Fibroblast of skin of left quadriceps (primary cell): ENCODE measurements around the gene IL1RAPL1.

Source experiments
- DNase-seq, 2 experiments: peaks; one replicate each; pipeline ENCODE4 v3.0.0-alpha.2; 2013; ENCODE audit warnings: low read depth in 2 of 2

IL1RAPL1 gene

DNA sequence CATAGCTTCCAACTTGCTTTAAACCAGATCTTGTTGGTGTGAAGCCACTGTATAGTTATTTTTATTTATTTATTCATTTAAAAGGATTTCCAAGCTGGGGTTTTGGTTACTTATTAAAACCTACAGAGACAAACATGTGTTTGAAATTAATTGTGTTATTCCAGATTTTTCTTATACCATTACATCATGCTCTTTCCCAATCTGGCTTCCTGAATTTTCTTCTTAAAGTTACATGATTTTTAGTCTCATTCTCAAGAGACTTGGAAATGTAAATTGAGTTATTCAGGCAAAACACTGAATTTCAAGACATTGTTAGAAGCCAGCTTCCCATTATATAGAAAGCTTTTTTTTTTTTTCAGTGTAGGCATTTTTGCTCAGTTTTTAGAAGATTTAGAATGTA is 381.9 kb downstream of the IL1RAPL1 start:
- peak; percentile 11 to 15 for DNase-seq

DNA sequence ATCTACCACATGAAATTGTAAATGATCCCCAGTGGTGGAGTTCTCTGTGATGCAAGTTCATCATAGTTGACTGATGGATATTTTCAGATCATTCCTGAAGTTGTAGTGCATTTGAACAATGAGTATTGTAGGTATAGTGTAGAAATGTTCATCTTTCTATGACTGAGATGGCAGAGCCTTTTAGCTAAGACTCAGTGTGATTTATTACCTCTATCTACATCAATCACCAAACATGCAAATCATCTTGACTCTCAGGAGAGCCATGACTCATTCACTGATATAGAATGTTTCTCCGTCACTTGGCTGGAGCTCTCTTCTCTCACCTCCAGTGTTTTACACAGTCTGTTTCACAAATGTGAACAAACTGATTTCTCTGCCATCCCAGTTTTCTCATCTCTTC is 392.6 kb downstream of the IL1RAPL1 start:
- DNase-seq = no peak

DNA sequence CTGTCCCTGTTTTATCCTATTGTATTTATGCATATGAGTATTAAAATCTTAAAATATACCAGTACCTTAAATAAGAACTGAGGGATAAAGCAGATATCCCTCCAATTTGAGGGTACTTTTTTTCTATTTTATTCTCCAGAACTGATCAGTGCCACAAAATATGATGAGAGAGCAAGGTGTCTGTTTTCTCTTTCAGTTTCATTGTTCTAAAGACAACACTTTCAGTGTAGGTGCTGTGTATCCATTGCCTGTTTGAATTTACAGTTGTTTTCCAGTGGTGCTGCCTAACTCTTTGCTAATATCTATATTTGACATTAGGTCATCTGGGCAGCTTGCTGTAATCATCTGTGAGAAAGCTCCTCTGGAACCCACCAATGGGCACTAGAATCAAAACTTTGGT is 394.7 kb downstream of the IL1RAPL1 start:
- DNase-seq = no peak

DNA sequence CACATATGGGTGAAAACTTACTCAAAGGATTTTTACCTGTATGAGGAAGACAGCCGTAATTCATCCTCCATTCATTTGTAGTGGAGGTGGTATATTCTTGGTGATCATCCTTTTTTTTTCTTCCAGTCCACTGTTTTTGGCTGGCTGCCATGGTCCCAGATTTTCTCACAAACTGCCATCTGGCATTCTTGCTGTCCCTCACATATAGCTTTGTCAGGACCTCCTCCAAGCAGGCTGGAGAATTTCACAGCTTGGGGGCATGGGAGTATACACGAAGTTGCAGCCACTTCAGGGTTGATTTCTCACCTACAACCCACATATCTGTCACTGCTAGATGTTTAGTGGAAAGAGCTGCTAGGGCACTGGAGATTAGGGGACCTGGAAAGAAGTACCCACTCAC is 401.0 kb downstream of the IL1RAPL1 start:
- no peak for DNase-seq

DNA sequence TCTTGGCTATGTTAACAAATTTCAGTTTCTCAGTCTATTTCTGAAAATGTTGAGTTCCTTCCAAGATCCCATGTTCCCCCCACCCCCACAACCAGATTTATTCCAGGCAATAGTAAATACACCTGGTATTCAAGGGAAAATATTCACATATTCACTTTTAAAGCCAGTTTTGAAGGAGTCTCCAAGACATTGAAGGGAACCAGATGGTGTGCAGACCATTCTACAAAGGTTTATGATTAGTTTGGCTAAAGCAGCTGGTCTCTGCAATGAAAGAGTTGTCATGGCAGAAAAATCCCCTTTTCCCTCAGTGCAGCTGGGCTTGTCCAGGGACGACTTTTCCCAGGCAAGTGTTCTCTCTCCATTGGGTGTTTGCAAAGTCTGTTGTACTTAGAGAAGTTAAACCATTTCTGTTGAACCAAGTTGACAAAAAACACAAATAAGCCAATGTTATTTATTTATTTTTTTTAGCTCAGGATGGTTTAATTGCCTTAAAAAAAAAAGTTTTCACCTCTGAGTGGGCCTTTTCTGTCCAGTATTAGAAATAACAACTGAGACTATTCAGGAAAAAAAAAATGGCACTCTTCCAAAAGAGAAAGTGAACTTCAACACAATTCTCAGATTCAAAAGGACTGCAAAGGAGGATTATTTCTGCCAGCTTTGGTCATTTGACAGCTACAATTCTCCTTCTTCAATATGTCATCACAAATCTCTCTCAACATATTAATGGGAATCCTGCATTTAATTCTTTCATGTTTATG is 410.6 kb downstream of the IL1RAPL1 start:
- DNase-seq = no peak

DNA sequence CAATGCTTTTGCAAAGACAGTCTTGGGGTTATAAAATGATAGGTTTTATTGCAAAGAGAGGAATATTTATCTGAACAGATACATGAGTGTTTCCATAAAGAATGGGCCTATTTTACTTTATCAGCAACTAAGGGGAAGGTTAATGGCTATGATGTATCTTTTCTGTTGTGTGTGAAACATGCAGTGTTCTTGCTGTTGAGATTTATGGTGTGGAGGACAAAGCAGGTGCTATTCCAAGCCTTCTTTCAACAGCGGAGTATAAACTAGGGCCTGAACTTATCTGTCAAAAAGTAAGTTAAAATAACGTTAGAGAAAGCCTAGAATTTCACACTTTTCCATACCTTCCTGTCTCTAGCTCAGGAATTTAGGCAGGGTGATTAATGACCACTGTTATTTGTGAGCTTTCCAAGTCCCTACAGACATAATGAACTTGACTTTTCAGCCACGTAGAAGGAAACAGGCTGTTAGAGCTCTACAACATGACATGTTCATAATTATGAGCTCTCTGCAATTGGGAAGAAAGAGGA is 411.4 kb downstream of the IL1RAPL1 start:
- DNase-seq = no peak

DNA sequence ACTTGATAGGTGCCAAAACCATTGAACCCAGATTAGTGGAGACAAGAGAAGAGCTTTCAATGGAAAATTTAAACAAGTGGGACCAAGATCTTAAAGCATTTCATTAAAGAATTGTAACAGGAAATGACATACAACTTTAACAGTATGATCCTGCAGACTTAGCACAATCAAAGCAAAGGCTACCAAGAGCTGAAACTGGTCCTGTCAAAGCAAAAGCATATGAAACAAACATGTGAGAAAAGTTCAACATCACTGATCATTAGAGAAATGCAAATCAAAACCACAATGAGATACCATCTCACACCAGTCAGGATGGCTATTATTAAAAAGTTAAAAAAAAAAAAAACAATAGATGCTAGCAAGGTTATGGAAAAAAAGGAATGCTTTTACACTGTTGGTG is 425.6 kb downstream of the IL1RAPL1 start:
- DNase-seq = no peak

DNA sequence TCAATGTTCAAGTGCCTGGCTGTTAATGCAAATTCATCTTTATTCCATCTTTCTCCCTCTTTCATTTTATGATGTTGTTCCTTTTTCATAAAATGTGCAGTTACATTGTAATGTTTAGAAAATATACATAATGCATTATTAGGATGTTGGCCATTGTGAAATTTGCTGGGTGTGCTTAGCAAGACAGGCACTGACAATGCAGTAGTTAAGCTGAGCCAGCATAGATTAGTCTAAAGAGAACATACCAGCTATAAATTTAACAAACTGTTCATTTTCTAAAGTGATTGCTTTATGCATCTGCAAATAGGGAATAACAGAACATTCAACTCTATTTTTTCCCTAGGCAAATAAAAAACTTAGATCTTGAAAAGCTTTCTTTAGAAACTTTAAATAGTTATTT is 436.0 kb downstream of the IL1RAPL1 start:
- no peak for DNase-seq

DNA sequence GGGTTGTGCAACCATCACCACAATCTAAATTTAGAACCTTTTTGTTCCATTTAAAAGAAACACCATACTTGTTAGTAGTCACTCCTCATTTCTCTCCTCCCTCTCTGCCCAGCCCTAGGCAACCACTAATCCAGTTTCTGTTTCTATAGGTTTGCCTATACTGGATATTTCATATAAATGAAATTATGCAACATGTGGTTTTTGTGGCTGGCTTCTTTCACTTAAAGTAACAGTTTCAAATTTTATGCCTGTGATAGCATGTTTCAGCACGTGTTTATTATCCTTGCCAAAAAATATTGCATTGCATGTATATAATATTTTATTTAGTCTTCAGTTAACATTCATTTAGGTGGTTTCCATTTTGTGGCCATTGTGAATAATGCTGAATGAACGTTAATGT is 437.6 kb downstream of the IL1RAPL1 start:
- peak; percentile 29 to 30 for DNase-seq

DNA sequence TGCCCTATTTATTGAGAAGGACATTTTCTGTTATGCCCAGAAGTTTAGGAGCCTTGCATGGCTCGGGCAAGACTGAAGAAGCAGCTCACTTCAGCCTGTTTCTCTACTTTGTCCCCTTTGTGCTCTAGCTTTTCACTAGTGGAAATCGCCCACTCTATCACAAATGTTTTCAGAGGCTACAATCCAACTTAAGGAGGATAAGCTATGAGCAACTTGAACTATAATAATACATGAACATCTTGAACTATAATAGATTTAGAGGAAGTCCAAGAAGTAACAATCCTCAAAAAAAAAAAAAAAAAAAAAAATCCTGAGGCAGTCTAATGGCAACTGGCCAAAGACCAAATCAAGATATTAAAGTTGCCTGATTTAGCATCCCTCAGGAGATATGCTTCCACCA is 452.3 kb downstream of the IL1RAPL1 start:
- DNase-seq = no peak

DNA sequence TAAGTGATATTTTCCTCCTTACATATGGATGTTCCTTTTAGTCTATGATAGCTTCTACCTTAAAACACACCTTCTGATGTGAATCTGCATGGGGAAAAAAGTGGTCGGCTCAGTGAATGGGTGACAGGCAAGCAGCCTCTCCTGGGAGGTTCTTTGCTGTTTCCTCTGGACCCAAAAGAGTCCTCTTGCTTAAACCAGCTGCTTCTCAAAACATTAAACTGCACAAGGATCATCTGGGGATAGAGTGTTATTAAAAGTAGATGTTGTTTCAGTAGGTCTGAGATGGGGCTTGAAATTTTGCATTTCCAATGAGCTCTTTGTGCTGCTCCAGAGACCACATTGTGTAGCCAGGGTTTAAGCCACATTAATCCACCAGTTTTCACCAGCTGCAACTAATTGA is 452.9 kb downstream of the IL1RAPL1 start:
- DNase-seq = no peak

DNA sequence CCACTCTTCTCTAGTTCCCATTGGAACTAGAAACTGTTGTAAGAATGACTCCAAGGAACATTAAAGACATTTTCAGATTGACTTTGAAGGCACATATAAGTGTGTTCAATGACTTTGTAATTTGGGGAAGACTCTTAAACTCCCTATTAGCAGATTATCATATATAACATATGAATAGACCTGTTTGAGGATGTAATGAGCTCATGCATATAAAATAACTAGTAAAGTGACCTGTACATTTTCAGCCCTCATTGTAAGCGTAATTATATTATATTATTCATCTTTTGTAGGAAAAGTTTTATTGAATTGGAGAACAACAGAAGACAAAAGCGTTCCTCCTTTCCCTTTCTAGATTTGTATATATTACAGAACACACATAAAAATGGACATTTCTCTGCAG is 455.1 kb downstream of the IL1RAPL1 start:
- no peak for DNase-seq

DNA sequence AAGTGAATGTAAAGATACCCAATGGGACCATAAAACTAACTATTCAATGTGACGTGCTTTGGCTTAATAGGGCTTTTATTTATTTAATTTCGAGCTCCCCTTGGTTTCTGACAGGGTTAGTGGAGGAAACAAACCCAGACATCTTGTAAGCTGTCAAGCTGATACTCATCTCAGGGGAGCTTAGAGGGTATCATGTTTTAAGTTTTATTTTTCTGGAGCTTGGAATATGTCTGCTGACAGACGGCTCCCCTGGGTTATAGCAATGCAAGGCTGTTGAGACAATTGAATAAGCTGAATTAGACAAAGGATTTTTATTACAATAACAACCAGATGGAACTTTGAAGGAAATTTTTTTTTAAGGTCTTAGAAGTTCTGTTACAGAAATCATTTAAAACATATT is 456.5 kb downstream of the IL1RAPL1 start:
- DNase-seq = no peak

DNA sequence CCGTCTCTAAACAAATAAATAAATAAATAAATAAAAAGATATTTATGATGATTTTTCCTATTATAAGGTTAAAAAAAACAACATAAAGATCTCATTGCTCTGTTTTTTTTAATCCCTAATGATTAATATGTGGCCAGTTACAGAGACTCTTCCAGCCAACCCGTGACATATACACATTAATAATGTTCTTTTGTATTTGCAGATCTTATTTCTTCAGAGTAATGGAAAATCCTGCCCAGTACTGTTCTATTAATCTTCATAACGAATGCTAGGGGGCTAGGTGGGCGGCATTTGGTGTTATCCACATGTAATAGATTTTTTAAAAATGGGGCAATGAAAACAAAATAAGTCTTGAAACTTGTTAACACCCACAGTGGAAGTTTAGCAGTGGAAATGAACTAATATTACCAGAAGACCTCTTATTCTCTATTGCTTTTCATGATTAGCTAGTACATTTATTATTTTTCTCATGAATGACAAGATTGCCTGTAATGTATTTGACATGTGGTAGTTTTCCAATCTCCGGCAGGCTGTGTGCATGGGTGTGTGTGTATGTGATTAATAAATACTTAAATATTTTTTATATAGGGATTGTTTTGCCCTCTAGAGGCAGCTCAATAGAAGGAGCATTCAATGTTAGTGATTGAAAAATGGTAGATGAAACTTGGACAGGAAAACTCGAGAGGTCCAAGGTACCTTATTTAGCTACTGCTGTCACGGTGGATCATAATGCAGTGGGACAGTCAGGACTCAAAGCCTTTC is 457.4 kb downstream of the IL1RAPL1 start:
- DNase-seq = peak in 1 of 2 experiments; percentile 4

DNA sequence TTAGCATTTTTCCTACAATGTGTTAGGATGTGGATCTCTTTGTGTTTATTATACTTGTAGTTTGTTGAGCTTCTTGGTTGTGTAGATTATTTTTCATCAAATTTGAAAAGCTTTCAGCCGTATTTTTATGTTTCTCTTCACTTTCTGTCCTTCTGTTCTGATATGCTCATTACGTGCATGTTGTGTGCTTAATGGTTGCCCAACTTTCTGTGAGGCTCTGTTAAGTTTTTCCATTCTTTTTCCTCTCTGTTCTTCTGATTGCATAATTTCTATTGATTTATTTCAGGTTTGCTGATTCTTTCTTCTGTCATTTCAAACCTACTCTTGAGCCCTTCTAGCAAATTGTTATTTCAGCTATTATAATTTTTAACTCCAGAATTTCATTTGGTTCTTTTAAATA is 478.2 kb downstream of the IL1RAPL1 start:
- DNase-seq = no peak

DNA sequence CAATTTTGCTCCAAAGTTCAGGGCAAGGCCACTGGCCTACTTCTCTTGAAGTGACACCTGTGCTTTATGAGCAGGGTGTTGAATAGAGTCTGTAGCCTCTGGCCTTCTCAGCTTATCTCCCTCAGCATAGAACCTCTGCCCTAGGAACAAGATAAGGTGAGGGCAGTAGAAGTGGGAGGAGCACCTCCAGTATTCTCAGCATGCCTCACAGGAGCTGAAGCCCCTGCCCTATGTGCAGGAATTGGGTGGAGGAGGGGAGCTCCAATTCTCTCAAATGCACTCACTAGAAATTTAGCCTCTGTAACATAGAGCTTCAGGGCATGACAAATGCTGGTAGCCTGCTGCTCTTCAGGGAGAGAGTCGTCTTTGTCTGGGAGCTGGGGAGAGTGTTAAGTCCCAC is 479.3 kb downstream of the IL1RAPL1 start:
- DNase-seq = no peak

DNA sequence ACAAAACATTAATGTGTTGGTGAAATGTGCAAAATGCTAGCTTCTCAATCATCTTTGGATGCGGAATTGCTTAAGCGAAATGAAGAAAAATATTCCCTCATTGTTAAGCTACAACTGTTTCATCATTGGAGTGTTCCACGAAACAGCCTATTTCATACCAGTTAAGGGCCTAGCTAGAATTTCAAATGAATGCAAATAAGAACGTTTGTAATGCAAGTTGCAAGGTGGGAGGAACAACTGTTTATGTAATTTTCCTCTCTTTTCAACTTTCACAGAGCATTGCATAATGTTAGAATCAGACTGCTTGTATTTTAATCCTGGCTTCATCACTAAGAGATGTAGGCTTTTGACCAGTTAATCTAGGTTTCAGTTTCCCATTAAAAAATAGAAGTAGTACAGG is 480.1 kb downstream of the IL1RAPL1 start:
- no peak for DNase-seq

DNA sequence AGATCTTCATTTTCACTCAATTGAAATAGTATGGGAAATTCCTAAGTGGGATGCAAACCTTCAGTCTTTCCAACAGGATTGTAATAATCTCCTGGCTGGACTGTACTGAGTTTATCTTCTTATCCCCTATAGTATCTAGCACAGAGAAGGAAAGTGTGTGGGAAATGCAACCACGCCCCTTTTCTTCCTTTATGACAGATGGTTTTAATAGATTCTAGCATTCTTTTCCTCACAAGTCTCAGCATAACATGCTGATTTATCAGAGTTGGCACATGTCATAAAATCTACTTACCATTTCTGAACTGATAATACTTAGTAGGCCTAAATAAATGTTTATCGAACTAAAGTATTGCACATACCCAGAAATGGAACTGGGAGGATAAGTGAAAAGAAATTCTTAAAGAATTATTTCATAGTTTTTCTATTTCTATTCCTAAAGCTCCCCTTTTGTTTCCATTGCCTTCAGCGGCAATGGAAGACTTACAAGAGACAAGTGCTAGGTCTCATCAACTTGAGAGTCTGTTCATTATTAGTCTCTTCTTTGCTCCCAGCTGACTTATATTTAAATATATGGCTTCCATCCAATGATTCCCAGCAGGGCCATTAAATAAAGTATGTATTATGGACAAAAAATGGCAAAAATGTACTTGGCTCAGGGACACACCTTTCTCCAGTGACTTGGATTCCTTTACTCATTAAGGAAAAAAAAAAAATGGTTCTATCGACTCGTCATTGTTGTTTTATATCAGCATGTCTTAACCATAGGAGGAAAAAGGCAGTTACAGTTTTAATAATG is 484.5 kb downstream of the IL1RAPL1 start:
- DNase-seq = peak; percentile 71 to 72

DNA sequence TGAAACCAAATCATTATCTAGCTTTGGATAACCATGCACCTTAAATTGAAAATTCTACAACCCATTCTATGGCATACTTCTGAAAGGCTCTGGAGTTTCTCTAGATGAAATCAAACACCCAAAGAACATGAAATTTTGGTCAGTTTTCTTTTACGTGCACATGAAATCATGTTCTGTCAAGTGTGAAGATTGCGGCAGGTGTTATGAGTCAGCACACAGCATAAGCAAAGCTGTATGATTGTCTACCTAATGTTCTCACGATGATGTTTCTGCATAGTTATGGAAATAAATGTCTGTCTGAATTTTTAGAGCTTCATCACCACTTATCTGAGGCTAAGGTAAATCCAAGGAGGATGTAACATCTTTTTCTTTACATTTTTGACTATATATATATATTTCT is 495.3 kb downstream of the IL1RAPL1 start:
- no peak for DNase-seq

DNA sequence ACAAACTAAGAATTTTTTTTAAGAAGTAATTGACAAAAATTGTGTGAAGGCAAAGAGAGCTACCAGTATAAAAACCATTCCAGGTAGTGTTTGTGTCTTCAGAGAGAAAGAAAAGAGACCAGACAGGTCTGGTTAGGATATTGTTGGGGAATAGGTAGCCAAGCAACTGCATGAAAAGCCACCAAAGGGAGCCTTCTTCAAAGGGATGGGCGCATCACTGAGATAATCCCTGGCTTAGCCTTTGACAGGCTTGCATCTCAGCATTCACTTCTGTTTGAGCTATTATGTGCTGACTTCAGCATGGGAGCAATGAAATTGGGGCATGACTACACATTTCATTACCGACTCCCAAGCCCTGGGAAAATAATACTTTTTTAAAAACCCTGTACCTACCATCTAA is 496.6 kb downstream of the IL1RAPL1 start:
- DNase-seq = no peak

DNA sequence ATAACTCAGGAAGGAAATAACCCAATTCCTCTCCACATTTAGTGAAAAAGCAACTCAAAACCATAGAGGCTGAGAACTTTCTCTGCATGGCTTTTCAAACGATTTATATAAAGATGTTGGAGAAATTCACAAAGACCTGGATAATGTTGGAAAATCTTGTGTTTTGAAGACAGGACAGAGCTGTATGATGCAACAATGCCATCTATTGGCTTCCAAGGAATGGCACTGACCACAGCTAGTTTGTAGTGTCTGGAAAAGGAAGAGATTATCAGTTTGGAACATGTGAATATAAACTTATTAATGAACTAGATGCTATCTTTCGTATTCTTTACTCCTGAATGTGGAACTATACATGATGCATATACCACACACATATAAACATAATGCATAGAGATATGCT is 503.6 kb downstream of the IL1RAPL1 start:
- peak in 1 of 2 experiments; percentile 3 for DNase-seq

DNA sequence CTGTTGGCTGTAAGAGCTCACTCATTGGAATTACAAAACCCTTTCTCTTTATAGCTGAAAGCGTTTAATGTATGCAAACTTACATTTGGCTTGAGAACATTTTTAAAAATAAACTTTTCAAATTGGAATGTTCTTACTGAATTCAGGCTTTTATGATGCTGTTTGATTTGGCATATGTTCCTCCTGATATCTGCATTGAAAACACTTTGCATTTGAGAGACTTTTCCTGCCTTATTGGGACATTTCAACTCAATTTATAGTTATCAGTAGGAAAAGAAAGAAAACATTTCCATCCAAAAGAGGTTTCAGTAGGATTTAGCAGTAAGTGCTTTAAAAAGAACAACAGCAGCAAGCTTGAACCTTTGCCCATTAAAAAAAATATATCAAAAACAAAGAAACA is 520.0 kb downstream of the IL1RAPL1 start:
- DNase-seq = no peak
